Amniotic stem cell (primary cell): ENCODE data around the gene FARP2.

Experiments
- DNase-seq: peaks from one replicate; lab custom pipeline; 2025; lab: John Stamatoyannopoulos, UW

Gene FARP2

DNA sequence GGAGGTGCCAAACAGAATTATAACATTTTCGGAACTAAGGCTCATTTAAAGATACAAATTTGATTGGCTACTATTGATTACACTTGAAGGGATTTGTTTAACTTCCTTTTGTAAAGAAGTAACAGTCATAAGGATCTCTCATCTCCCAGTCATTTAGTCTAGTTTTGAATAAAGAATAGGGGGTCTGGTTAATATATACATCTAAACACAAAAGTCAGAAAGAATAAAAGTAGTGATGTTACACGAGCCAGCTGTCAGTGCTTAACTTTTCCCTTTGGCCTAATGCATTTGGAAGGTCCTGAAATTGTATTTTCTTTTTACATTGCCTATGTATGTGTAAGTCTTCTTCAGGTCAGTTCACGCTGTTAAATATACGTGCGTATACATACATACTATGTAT, 32.3 kb upstream of the FARP2 start:
- DNase-seq: no peak

DNA sequence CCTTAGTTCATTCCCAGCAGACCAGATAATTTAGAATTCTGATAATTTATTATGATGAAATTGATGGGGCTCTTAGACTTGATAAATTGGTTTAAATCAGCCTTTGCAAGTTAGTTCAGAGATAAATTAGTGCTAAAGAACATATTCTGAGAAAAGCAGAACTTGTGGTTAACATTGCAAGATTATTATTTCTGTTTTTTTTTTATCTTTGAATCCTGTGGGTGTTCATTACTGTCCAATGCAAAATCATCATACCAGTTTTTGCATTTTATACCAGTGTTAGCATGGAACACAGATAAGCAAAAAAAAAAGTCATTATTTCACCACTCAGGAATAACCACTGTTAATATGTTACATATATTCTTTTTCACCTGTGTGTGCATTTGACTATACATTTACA, 31.3 kb upstream of the FARP2 start:
- no peak for DNase-seq

DNA sequence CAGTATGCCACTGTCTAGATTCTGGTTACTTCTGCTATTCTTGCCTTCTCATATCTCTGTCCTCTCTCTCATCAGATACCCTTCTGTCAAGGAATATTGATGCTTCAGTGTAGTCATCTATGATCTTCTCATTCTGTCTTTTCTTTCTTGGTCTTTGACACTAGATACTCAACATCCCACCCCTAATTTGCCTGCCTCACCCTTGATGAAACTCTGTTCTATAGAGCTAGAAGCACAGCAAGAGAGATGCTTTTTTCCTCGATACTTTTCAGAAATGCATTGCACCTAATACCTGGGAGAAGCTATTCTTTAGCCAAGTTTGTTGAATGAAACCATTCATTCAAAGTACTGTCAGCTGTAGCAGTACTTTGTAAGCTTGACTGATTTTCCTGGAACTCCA, 30.8 kb upstream of the FARP2 start:
- no peak for DNase-seq

DNA sequence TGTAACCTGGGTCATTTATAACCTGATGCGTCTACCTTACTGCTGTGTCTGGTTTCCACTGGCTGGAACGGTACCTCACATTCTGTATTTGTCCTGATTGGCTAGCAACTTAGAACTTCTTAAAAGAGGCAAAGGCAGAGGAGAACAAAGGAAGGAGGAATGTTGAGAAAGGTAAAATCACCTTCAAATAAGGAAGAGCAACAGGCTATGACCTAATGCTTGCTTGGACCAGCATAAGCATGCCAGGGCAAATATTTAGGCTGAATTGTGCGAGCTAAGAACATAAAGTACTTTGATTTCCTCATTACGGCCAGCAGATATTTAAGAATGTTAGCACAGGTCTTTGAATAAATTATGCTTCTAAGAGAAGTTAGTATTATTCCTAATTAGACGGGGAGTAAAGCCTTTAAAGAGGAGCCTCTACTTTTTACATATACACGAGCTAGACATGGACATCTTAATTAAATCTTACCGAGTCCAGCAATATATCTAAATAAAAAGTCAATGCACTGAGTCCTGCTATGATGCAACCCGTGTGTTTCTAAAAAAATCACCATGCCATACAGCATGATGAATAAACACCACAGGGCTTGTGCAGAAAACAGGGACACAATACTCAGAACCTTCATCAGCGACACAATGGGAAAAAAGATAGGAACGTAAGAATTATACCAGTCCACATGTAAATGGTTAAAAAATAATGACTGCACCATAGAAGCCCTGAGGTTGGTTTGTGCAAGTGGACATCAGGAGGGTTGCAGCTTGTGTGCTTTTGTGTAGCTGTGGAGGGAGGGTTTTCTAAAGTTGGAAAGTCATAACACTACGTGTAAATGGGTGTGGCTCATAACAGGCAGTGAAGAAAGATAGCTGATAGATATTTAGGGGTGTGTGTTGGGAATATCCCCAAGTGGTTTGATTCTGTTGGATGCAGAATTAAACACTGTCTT, 26.1 kb upstream of the FARP2 start:
- no peak for DNase-seq

DNA sequence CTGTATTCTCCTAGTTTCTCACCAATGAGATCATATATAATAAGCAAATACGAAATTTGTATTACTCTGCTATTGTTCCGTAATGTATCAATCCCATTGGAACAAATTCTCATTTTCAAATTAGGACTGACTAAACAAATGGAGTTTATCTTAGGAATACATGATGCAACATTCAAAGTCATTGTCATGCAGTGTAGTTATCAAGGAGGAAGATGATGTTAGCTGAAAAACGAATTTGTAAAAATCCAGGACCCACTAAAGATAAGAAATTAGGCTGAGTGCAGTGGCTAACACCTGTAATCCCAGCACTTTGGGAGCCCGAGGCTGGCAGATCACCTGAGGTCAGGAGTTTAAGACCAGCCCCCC, 25.5 kb upstream of the FARP2 start:
- no peak for DNase-seq

DNA sequence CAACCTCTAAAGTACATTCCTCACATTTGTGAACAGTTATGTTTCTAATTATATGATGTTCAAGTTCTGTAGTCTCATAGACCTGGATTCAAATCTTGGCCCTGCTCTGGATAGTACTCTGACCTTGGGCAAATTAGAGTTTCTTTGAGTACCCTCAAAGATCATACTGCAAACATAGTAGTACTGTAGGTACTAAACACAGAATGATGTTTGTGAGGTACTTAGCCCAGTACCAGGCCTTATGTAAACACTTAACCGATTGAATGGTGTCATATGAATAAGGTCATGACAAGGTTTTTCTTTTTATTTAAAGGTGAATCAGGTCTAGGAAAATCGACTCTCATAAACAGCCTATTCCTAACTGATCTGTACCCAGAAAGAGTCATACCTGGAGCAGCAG, 21.3 kb upstream of the FARP2 start:
- no peak for DNase-seq

DNA sequence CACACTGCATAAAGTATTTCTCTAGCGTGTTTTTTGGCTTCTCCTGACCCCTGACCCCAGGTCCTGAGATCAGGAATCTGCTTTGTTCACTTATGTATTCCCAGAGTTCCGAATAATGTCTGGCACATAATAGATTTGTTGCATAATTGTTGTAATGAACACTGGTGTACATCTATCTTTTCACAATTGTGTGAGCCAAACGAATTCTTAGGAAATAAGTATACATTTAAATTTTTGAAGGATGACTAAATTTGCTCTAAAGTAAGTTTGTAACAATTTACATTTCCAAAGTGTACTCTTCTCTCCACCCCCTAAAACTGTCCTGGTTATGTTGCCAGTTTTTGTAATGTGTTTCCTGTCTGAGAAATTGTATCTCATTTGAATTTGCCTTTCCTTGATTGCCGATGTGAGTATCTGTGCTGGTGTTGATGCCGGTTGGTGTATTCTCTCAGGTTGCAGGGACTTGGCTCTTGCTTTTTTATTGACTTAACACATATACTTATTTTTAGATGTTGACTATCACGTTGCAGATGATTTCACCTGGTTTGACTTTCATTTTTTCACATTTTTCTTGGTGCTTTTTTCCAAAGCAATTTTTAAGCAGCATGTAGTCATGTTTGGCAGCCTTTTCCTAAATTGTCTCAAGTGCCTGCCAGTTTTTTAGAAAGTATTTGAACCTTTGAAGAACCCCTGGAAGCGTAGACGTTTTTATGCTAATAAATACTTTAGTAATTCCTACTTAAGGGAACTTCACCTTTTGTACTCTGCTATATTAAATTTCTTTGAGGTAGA, 16.1 kb upstream of the FARP2 start:
- no peak for DNase-seq

DNA sequence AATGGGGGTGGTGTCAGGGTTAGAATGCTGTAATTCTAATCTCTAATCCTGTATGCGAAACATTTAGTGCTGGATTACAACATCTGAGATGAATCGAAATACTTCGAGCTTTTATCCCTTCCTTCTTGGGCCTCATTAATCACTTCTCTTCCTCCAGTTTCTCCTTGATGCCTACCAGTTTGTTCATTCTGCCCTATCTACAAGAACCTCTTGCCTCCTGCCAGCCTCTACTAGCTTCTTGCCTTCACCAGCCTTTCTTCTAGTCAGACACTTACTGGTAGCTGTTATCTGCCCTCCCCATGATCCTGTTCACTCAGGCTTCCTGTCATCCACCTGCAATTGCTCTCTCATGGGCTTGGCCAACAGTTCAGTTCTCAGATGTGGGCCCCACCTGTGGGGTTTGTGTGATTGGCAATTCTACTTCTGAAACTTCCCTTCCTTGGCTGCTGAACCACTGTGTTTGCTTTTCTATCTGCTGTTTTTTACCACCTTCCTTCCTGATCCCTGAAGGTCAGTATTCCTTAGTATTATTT, 15.4 kb upstream of the FARP2 start:
- no peak for DNase-seq

DNA sequence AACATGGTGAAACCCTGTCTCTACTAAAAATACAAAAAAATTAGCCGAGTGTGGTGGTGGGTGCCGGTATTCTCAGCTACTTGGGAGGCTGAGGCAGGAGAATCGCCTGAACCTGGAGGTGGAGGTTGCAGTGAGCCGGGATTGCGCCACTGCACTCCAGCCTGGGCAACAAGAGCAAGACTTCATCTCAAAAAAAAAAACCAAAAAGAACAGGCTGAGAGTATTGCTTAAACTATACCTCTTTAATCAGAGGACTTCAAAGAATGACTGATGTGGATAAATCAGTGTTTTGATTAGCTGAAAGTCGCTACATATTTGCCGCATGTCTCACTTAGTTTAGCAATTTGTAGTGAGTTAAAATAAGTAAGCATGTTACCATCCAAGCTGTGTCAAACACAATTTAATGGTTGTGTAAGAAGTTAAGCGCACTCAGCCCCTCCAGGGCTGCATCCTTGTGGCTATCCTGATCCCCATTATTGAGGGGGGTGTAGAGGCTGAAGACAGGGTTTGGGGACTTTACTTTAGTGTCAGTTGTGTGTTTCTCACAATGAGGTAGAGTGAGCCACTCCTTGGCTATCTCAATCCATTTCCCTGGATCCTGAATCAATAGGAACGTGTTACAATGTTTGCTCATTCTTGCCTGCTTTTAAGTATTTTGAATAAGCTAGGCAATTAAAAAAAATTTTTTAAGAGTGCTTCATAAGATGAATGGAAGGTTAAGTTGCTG, 11.0 kb upstream of the FARP2 start:
- no peak for DNase-seq

DNA sequence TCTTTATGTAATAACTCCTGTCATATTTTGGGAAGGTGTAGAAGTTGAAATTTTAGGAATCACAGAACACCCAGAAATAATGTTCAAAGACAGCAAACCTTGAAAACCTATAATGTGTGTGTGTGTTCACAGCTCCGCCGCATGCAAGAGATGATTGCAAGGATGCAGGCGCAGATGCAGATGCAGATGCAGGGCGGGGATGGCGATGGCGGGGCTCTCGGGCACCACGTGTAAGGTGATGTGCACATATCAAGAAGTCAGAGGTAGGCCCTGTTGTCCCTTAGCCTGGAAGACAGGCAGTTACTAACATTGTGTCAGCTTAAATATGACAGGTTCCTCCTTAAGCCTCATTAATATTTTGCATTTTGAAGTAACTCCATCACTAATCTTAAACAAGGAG, 6.1 kb upstream of the FARP2 start:
- no peak for DNase-seq

DNA sequence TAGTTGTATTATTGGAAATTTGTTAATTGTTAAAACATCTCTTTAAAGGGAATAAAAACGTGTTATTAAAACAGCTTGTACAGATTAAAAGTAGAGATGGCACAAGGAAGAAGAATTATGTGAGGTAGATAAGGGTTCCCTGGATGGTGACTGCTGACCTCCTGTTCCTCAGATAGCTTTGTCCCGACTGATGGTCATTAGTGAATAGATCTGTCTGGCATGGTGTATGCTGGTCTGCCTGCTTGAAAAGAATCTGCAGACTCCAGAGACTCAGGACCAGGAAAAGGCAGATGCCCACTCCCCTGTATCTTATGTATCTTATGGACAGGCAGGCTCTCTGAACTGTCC, 5.6 kb upstream of the FARP2 start:
- DNase-seq: no peak

DNA sequence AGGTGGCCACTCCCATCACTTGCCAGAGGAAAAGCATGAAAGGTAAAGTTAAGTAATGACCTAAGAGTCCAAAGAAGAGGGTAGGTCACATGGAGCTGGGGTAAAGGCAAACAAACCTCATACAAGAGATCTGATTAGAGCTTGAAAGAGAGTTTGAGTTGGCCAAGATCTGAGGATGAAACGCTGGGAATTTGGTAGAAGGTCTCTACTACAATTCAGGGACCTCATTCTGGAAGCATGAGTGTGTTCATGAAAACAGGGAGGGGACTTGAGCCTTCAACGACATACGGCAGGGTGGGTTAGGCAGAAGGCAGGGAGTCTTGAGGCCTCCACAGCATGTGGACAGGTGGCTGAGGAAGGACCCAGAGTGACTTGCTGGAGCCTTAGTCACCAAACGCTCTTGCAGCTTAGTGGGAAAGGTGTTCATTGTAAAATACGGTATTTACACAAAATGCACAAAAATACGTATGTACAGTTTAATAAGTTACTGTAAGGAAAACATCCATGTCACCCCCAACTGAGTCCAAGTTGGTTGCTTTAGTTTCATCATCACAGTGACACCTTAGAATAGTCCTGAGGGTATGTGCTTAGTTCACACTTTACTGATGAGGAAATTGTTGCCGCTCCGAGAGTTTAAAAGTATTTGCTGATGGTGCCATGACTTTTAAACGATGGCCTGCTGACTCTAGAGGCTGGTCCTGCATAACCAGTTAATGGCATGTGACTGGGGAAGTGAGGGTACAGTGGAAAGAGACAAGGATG, 5.0 kb upstream of the FARP2 start:
- DNase-seq: no peak

DNA sequence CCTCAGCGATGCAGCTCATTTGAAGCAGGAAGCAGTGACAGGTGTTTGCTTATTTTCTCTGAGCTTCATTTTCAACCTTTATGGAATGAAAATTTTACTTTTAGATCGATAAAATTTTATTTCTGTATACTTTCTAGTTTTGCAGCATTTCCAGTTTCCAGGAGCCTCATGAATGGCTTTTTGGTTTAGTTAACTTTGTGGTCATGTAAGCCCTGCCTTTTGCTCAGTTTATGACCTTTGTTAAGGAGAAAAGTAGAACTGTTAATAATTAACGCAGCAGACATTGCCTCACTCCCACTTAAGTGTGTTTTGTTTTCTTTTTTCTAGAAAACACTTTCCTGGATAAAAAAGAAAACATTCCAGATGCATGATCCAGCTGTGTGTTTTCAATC, 4.4 kb upstream of the FARP2 start:
- DNase-seq: no peak

DNA sequence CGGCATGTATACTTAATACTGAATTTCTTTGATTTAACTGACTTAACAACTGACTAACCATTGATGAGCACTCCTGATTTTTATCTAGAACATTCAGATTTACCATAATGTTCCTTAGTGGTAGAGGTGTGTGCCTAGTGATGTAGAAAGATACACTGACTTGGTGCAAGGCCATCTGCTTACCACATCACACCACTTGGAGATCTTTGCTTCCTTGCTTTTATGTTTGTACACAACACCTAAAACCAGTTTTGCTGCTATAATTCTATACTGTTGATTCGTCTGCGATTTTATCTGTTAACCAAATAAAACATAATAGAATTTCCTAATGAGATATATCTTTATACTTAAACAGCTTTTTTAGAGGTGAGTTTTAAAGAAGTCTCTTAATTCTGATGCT, 3.9 kb upstream of the FARP2 start:
- no peak for DNase-seq

DNA sequence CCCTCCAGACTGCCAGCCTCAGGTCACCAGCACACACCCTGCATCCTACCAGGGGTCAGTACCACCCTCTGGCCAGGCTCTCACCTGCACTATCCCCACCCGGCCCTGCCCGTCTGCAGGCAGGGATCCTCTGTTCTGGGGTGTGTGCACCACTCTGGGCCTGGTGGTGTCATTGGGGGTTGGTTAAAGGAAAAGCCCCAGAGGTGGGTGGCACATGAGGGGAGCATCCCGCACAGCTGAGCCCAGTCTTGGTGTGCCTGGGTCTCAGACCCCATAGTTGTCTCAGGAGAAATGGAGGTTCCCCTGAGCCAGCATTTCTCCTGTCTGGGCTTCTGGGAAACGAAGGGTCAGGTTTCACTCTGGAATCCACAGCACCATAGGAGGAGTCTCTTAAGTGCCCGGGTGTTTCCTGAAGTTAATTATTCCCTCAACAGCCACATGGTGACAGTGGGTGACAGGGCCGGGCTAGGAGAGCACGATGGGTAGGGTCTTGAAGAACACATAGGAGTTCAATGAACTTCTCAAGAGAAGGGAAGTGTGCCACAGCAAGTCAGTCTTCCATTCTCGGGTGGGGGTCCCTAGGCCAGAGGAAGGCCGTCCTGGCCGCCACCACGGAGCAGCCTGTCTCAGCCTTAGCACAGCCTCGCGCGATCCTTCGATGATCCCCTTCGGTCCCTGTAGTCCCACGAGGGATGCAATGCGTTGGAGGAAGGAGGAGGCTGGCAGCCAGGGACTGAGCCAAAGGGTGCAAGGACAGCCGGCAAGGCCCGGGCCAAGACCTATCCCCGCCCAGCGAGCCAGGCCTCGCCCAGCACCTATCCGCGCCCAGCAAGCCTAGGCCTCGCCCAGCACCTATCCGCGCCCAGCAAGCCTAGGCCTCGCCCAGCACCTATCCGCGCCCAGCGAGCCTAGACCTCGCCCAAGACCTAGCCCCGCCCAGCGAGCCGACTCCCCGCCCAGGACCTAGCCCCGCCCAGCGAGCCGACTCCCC, 1.1 kb upstream of the FARP2 start:
- no peak for DNase-seq

DNA sequence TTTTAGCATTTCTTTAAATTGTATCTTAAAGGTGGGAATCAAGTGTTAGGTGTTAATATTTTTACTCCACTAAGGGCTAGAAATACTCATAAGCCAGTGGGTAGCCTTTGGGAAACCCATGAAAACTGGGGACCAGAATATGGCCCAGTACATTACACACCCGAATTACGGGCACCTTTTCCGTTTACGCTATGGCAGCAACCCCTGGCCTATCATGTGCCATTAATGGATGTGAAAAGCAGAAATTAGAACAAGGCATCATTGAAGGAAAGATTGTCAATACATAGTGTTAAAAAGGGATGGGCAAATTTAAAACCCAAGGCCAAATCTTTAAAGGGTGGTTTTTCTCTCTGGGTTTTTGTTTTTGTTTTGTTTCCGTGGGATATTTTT, 781 bp downstream of the FARP2 start:
- DNase-seq: no peak

DNA sequence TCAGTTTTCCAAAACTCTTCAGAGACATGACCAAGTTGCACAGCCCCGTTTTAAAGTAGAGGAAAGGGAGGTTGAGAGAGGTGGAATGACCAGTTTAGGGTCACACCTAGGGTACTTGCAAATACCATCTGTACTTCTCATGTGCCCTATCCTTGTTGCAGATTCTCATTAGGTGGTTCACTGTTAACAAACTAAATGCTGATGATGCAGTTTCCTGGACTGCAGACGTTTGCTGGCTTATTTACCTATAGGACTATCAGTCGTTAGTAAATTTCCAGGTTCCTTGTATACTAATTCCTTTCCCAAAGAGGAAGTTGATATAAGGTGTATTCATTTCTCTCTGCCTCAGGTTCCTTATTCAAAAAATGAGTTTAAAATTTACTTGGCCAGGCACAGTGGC, 1.4 kb downstream of the FARP2 start:
- DNase-seq: no peak

DNA sequence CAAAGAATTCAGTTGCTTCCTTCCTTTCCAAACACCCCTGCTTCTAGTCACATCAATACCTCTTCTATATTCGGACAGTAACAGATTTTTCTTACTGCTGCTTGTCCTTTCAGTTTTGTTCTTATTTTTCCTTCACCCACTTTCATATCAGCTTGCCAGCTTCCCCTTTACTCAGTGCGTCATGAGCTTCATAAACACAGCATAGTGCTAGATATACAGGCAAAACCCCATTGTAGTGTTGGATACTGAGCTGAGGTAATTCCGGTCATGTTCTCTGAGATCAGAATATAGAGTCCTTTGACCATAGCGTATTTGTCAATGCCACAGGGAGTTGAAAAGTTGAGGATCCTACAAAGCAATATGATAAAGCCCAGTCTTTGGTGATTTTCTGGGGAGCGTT, 2.4 kb downstream of the FARP2 start:
- no peak for DNase-seq

DNA sequence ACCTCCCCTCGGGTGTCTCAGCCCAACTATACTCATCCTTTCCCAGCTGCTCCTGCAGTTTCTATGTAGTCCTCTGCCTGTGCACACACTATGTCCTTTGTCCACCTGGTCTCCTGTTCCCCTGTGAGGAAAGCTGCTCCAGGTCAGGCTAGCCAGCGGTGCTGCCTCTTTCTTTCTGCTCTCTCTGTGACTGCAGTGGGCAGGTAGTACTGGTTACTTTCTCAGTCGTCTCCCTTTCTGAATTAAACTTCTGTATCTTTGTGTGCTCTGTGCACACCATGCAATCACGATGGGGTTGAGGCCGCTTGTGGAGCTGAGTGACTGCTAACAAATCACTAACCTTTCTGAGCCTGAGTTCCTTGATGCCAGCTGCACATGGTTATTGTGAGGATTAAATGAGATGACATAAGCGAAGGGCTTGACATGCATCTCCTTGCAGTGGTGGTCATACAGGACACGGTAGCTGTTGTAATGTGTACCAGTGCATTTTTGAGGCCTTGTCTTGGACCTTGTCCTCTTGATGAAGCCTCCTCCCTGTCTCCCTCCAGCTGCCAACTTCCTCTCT, 3.5 kb downstream of the FARP2 start:
- DNase-seq: no peak

DNA sequence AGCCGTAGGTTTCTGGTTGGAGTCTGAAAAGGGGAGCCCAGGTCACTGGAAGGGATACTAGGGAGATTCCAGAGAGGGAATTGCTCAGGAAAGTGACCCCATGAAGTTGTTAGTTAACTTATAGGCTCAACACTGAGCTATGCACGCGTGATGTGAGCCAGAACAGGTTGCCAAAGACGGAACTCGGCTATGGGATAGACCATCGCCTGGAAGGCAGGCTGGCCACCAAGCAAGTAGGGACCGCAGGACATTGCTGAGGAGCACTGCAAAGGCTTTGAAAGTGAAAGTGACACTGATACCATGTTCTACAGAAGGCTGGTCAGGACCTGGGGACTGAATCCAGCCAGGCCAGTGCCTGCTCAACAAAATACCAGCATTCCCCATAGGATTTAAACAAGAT, 7.3 kb downstream of the FARP2 start:
- no peak for DNase-seq
